Measurements from ENCODE around the gene CASP10.

GRCh38 chr2:201196803-201197202, 13.9 kb downstream of the CASP10 start:
- TF ChIP-seq CTCF (IDR thresholded peaks at IDR 0.05; ENCODE audit: insufficient read depth, low read length) (no peak), POLR2AphosphoS5 (IDR thresholded peaks at IDR 0.05; ENCODE audit: low read depth) (no peak), GABPA (IDR thresholded peaks at IDR 0.05; ENCODE audit: low read depth) (no peak), REST (IDR thresholded peaks at IDR 0.05; ENCODE audit: insufficient replicate concordance, low read depth) (no peak), SPI1 (IDR thresholded peaks at IDR 0.05; ENCODE audit: borderline replicate concordance, low read depth) (no peak)
